Left lobe of liver (tissue), 2 donors: ENCODE results near the gene SOCS7. TPM values are rescaled to one million over a fixed set of nuclear protein-coding genes. Genes with fewer than 3 reads are reported as not detected.
A peak's percentile ranks its signal among the peaks of the same experiment; 100 is the strongest.

Experiments used
- ATAC-seq: fragments of 200-7000 bp; cut with Tn5 transposase; one replicate; pipeline ENCODE4 v1.9.1; 2020; ENCODE audit warnings: mild to moderate bottlenecking, moderate library complexity
- DNase-seq: peaks from one replicate; pipeline ENCODE4 v3.0.0-alpha.2; 2020; ENCODE audit warnings: low spot score
- total RNA-seq: library from RNA; stranded (reverse); gene quantifications from one replicate; pipeline ENCODE4 v1.2.1, GENCODE V29; 2021
- donor health status: DM: no; HTN: no; CAD: no; lungs with moderate emphysema.
- donor health status: DM: no; HTN: yes; CAD: no.

SOCS7 gene, protein sequence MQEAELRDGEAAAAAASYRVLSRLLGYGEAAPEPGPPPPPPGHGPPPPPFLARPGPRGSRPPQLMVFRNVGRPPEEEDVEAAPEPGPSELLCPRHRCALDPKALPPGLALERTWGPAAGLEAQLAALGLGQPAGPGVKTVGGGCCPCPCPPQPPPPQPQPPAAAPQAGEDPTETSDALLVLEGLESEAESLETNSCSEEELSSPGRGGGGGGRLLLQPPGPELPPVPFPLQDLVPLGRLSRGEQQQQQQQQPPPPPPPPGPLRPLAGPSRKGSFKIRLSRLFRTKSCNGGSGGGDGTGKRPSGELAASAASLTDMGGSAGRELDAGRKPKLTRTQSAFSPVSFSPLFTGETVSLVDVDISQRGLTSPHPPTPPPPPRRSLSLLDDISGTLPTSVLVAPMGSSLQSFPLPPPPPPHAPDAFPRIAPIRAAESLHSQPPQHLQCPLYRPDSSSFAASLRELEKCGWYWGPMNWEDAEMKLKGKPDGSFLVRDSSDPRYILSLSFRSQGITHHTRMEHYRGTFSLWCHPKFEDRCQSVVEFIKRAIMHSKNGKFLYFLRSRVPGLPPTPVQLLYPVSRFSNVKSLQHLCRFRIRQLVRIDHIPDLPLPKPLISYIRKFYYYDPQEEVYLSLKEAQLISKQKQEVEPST
- 6.4 TPM for total RNA-seq

DNA sequence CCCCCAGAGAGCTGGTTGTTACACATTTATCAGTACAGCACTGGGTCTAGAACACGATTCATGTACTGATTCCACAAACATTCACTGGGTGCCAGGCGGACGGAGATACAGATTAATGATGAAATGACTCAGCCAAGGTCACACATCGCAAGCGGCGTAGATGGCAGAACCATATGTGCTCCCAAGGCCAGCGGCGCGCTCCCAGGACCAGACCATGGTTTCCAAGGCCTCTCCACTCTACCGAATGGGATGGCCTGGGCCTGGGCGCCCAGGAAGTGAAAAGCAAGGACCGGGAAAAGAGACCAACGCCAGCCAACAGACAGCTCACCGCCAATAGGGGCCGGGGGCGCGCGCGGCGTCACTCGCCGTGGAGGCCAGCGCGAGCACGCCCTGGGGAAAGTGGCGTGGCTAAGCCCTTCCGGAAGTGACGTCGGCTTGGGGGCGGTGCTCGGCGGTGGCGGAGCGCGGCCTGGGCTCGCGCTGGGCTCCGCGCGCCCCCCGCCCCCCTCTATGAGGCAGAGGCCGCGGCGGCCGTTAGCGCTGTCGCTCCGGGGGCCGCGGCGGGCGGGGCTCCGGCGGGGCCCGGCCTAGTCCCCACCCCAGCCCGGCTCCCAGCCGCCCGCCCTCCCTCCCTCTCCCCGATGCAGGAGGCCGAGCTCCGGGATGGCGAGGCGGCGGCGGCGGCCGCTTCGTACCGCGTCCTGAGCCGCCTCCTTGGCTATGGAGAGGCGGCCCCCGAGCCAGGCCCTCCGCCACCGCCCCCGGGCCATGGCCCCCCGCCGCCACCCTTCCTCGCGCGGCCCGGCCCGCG is at the start of gene SOCS7:
SOCS7 (plus strand) TSS at position 433 of the 811 bp plus-strand sequence; CDS start at position 642, 209 bp downstream.
- ATAC-seq (peak; percentile 93), DNase-seq (peak; percentile 95)

DNA sequence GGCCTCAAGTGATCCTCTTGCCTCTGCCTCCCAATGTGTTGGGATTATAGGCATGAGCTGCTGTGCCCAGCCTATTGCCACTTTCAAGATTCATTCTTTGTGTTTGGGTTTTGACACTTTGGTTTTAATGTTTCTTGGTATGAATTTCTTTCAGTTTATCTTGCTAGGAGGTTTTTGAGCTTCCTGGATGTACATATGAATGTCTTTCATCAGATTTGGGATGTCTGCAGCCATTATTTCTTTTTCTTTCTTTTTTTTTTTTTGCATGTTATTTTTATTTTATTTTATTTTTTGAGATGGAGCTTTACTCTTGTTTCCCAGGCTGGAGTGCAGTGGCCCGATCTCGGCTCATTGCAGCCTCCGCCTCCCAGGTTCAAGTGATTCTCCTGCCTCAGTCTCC is 36.1 kb upstream of the SOCS7 start:
- no peak for DNase-seq
- ATAC-seq, result no peak

DNA sequence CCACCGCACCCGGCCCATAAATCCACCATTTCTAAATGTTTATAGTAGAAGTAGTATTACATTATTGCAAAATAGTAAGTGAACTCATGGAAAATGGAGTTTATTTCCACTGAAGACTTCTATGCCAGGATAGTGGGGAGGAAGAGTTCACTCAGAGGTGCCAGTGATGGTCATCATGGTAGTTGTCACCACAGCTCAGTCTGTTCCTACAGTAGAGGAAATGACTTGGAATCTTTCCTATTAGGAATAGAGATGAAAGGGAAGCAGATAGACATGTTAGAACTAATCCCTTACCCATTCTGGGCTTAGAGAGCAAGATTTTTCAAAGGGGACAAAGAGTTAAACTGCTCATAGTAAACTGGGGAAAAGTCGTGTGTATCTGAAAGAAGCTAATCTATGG is 34.6 kb upstream of the SOCS7 start:
- DNase-seq, result no peak
- ATAC-seq, result no peak

DNA sequence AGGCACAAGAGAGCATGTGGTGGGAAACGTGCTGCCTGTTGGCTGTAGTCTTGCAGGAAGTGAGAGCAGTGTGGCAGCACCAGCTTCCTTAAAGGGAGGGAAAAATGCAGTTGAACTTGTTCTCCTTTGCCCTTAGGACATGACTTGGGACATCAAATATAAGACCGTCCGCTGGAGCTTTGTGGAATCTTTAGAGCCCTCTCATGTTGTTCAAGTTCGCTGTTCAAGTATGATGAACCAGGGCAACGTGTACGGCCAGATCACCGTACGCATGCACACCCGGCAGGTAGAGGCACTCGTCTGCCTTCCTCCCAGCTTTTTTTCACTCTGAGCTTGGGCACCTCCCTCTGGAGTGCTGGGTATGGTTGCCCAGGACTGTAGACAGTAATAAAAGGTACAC is 31.2 kb upstream of the SOCS7 start:
- DNase-seq, result no peak
- ATAC-seq, result no peak

DNA sequence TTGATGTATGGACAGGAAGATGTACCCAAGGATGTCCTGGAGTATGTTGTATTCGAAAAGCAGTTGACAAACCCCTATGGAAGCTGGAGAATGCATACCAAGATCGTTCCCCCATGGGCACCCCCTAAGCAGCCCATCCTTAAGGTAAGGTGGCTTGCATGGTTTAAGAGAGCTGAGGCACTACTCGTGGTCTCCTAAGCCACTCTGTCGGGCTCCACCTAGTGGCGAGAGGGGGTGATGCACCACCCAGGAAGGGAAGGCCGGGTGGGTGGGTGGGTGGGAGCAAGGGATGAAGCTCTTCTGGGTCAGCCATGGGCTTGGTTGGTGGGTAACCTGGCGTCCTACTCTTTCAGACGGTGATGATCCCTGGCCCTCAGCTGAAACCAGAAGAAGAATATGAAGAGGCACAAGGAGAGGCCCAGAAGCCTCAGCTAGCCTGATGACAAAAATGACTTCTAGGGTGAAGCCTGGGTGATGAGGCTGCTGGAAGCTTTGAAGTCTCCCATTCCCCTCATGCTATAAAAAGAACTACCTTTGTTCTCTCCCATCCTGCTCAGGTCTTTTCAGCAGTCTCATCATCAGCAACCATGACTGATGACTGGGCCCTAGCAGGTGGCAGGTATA is 29.4 kb upstream of the SOCS7 start:
- peak; percentile 88 for ATAC-seq
- DNase-seq, result peak; percentile 60

DNA sequence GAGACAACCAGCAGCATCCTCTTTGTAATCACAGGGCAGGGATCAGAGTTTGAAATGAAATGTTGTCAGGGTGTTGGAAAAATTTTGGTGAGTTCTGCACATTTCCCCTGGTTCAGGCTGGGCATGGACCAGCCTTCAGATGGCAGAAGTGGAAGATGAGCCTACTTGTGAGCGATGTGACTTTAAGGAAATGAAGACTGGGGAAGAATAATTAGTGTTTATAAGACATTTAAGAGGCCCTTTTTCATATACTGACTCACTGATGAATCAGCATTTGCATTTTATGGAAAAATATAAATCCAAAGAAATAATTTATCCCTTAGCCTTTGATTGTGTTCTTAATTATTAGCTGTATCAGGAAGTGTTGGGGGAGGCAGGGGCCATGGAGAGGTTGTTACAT is 28.7 kb upstream of the SOCS7 start:
- DNase-seq (no peak), ATAC-seq (no peak)

DNA sequence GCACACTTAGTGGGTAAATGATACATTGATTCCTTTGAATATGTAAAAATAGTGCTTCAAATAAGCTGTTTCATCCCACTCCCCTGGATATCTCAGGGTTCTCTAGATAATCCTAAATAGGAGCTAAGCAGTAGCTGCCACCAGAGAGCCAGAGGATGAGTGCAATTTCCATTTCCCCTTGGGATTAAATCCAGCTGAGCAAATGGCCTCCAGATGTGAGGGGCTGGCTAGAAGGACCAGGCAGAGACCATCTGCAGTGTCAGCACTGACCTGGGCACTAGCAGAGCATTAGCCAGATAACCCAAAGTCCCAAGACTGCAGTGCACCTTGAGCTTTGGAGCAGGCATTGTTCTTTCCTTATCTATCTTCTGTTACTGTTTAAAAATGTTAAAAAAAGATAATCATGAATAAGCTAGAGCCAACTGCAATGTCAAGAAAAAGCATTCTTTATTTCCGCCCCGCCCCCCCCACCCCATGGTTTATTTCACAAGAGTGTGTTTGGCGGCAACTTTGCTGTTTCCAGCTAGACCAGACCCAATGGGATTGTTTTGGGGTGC is 27.4 kb upstream of the SOCS7 start:
- no peak for DNase-seq

DNA sequence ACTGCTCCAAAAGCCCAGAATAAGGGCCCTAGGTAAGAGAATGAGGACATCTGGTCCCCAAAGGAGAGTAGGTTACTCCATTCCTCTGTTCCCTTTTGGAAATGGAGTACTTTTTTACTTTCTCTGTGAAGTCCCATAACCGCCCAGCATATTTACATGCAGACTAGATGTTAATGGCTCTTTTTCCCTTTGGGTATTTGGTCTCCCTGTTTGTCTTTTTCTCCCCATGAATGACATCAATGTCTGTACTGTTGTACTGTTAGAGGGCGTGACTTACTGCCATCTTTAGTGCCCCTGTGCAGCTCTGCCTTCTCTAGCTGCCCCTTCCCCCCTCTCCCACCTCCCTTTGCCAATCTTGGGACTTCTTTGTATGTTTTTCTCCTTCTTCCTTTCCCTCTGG is 26.9 kb upstream of the SOCS7 start:
- DNase-seq (no peak), ATAC-seq (no peak)

More for the DNA sequence above, 27.4 kb upstream of the SOCS7 start:
- ATAC-seq, result no peak

DNA sequence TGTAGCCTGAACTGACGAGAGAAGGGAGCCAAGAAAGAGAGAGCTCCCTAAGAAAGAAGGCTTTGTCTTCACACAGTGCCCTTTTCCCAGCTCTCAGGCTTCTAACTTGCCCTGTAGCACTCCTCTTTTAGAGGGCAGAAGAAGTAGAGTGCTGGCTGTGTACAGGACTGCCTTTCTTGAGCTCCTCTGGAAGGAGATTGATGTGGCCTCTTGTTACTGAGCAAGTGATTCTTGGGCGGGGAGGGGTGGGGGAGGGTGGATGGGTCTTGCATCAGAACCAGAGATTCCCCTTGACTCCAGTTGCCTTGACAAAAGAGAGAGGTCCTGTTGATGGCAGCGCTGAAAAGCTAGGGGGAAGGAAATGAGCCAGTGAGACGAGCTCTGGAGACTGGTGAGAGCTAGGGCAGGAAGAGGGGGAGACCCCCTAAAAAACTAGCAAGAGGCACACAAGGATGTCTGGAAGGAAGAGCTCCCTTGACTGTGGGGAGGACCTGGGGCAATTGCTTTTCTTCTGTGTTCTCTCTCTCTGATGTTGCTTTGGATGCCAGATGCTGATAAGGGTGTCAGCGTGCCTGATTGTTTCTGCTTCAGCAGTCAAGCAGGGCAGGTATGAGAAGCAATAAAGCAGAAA is 26.3 kb upstream of the SOCS7 start:
- ATAC-seq, result no peak
- DNase-seq, result no peak

DNA sequence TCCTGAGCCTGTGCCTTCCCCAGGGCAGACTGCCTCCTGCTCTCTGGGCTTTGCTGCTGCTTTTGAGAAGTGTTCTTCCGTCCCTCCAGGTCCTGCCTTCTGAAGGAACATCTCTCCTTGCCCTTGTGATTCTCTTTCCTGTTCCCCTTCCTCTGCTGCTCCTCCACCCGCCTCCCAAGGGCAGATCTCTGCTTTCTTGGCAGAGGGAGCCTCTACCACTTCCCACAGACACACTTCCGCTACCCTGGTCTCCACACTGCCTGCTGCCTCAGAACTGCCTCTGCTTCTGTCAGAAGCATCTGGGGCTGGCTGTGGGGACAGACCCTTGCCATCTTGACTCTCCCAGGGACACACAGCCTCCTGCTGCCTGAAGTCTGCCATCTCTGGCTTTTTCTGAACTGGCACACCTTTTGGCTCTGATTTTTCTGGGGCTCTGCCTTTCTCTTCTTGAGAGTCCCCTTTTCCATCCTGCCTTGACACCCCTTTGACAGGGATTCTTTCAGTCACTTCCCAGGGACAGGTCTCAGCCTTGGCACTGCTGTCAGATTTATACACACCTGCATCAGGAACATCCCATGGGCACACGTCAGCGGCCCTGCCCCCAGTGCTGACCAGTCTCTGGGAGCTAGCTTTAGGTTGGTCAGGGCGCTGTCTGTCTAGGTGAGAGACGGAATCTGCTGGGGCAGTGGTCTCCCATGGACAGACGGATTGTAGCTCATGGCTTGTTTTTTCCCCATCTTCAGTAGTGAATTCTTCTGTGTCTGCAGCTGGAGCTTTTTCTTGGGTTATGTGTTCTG is 24.4 kb upstream of the SOCS7 start:
- DNase-seq (no peak), ATAC-seq (peak; percentile 61)

DNA sequence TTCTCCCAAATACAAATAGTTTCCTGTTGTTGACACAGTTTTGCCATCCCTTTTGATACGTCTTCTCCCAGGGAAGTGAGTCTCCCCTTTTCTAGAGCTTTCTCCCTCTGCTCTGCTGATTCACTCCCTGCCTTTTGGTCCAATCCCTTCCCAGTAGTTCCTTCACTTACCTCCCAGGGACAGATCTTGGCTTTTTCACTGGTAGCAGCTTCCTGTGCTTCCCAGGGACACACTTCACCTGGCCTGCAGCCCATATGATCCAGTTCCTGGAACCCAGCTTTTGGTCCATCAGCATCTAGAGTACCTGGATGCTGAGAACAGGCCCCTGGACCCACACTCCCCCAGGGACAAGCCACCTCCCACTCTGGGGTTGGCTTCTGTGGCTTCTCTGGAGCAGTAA is 23.7 kb upstream of the SOCS7 start:
- ATAC-seq, result no peak
- DNase-seq, result no peak

DNA sequence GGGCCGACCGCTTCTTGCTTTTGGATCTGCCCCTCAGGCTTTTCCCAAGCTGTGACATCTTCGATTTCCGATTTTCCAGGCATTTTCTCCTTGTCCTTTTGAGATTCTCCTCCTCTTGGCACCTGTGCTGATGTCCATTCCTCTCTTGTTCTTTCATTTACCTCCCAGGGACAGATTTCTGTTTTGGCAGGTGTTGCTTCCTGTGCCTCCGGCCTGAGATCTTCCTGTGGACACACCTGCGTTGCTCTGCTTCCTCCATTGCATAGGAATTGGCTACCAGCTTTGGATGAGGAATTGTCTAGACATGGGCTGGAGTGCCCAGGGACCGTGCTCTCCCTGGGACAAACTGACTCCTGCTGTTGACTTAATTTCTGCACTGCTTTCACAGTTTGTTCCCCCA is 23.0 kb upstream of the SOCS7 start:
- ATAC-seq, result no peak

DNA sequence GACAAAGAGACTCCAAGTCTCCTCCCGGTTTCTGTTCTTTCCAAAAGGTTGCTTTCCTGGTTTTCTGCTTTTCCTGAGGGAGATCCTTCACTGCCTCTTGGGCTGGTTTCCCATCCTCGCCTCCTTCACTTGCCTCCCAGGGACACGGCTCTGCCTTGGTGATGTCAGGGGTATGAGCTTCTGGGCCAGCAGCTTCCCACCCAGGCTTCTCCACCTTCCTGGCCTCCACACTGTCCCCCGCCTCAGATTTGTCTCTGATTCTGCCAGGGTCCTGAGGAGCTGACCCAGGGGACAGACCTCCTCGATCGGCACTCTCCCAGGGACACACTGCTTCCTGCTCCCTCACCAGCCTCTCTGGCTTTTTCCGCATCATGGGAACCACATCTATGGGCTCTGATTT is 22.4 kb upstream of the SOCS7 start:
- ATAC-seq (no peak), DNase-seq (no peak)

More for the DNA sequence above, 23.0 kb upstream of the SOCS7 start:
- DNase-seq, result no peak

DNA sequence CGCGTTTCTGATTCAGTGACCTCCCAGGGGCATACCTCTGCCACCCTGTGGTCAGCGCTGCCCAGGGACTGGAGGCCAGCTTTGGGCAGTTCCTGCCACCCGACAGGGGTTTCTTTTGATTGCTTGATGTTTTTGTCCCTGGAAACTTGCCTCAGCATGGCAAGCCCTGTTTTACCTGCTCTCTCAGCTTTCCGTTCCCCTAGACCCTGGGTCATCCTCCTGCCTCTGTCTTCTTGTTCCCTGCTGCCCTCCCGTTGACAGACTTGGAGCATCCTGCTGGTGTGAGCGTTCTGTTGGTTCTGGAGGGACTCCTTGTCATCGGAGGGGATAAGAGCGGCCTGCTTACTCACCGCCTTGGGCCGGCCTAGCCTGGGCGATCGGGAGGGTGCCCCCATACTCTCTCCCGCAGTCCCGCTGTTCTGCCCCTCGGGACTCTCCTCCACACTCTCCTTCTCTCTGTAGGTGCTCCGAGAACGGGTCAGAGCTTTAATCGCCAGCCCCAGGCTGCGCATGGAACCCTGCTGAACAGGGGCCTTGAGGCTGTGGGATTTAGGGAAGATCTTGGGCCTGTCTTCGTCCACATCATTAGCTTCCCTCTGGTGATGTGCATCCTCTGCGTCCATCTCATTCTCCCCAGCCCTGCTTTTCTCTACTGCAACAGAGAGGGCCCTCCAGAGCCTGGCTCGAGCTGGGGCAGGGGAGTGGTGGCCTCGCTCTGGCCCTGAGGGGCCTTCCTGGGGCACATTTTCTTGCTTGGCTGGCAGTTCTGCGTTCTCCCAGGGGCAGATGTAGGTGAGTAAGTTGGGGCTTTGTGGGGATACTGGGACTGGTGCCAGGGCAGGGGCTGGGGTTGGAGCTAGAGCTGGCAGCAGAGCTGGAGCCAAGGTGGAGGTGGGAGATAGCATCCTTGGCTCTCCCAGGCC is 21.6 kb upstream of the SOCS7 start:
- DNase-seq, result no peak

DNA sequence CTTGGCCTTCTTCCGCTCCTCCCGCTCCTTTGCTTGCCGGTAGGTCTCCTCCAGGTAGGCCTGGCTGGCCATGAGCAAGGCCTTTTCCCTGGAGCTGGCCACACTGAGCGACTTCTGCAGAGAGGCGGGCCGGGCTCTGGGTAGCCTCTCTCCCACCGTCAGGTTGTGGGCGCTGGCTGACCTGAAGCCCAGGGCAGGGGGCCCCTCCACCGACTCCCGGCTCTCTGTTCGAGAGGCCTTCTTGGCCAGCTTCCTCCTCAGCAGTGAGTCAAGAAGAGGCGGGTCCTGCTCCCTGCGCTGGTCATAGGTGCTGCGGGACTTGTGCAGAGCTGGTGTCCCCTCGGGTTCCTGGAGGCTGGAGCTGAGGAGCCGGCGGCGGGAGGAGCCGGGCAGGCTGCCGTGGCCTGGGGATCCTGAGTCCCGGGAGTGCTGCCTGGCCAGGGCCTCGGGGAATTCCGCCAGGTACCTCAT is 20.7 kb upstream of the SOCS7 start:
- ATAC-seq (no peak), DNase-seq (no peak)

More for the DNA sequence above, 21.6 kb upstream of the SOCS7 start:
- ATAC-seq, result no peak

DNA sequence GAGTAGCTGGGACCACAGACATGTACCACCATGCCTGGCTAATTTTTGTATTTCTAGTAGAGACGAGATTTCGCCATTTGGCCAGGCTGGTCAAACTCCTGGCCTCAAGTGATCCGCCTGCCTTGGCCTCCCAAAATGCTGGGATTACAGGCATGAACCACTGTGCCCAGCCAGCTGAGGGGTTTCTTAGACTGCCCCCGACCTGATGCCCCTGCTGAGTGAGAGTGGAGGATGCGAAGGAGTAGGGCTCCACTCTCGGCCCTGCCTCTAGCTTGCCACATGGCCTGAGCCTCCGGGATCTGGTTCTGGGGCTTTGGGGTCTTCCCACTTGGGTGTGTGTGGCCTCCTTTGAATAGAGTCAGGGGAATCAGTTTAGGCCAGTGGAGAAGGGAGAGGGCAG is 18.9 kb upstream of the SOCS7 start:
- DNase-seq, result no peak

DNA sequence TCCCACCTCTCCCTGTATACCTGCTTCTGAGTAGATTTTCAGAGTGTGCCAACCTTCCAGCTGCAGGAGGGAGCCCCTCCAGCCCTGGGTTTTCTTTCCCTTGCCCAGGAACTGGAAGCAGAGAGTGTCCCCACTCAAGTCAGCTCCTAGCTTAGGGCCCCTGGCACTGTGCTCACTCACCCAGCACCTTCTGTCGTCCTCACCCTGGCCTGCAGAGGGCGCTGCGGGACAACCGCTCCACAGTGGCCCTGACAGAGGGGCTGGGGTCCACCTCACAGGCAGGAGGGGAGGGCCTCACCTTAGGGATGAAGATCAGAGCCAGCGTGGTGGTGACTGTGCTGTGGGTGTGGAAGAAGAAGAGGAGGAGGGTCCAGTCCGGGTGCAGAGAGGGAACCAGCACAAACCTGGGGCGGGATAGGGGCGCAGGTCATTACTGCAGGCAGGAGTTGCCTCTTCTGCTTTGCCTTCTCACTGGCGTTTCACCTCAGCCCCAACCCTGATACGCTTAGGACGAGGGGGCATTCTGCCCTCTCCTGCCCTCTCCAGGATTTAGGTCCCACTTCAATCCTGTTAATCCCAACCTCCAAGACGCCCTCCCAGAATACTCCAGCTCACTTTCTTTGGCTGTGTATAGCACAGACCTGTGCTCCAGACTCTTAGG is 17.9 kb upstream of the SOCS7 start:
- ATAC-seq, result peak; percentile 71
- DNase-seq, result no peak

More for the DNA sequence above, 18.9 kb upstream of the SOCS7 start:
- ATAC-seq, result no peak
